Ovary (tissue), 9 donors: Measurements from ENCODE around the gene NT5C1A. TPM values are rescaled to one million over a fixed set of nuclear protein-coding genes. Genes with fewer than 3 reads are reported as not detected.

Experiments used
- DNase-seq, 5 donors: peaks; one replicate each; pipeline ENCODE4 v3.0.0-alpha.2; 2019 to 2020
- H3K27ac ChIP-seq, 2 donors: fragments of 200-600 bp; one replicate each; pipeline versions ENCODE4 v1.5.1 to v1.8.0; 2019 to 2022
- H3K27me3 ChIP-seq: fragments of 200-600 bp; one replicate; pipeline ENCODE4 v1.8.0; 2022
- H3K36me3 ChIP-seq: fragments of 200-600 bp; sonication (generic); one replicate; pipeline ENCODE4 v1.5.1; 2019
- H3K4me1 ChIP-seq: one replicate; pipeline ENCODE4 v1.8.1; 2013; ENCODE audit warnings: mild to moderate bottlenecking, moderate library complexity; ENCODE audit not compliant: insufficient read depth
- H3K4me3 ChIP-seq: fragments of 200-600 bp; sonication (generic); one replicate; pipeline ENCODE4 v1.5.1; 2017
- H3K9me3 ChIP-seq, 2 donors: fragments of 200-600 bp in 1 of 2; sonication (generic) in 1 of 2; one replicate each; pipeline versions ENCODE4 v1.5.1 to v1.8.1; 2013 to 2019; ENCODE audit warnings: mild to moderate bottlenecking in 1 of 2, moderate library complexity in 1 of 2
- EP300 ChIP-seq: sonication (generic); formaldehyde crosslinking; IDR thresholded peaks from one replicate; pipeline ENCODE4 v1.6.1; 2017; ENCODE audit warnings: antibody characterized with exemption
- POLR2A ChIP-seq: fragments of 450-650 bp; IDR thresholded peaks from one replicate; pipeline ENCODE4 v1.6.1; 2017; ENCODE audit warnings: antibody characterized with exemption, mild to moderate bottlenecking, moderate library complexity
- WGBS, 3 donors: extraction: QIAGEN DNeasy Blood & Tissue Kit in 1 of 3; methylation state at CpG; one replicate each; pipeline versions ENCODE4 v1.1.5 to v1.1.7; 2013 to 2017; 5-methylcytosine and 5-hydroxymethylcytosine counted together
- intact Hi-C, 4 donors: fragments of 100-400 bp; cut with DNase I; formaldehyde crosslinking; loops; one replicate each; pipeline versions ENCODE4 v1.11.0 to v1.15.1; 2022 to 2023
- polyA plus RNA-seq, 2 donors: library from polyadenylated mRNA; stranded (reverse); fragments of 200-250 nt in 1 of 2; fragments of 350-450 nt in 1 of 2; fragmentation: Illumina TruSeq in 1 of 2; extraction: RNeasy Lipid Tissue Mini Kit (QIAGEN cat#74804) in 1 of 2; gene quantifications; one replicate each; pipeline ENCODE4 v1.2.3, GENCODE V29; 2013 to 2014
- total RNA-seq, 7 donors: library from RNA; depleted of rRNA in 2 of 7; stranded (reverse); fragments of >200 nt in 2 of 7; fragmentation: NEBNext Ultra II Directional in 3 of 7; extraction: Animal tissue kit (Norgen Biotek cat#: 25700) in 3 of 7; gene quantifications; one replicate each; pipeline versions ENCODE4 v1.1.0 to v1.2.4, GENCODE V29; 2016 to 2023
- TF ChIP-seq, protein P1 (sequence below), 3 donors: fragments of 450-650 bp in 2 of 3; fragments of 200-600 bp in 1 of 3; IDR thresholded peaks; one replicate each; pipeline versions ENCODE4 v1.5.1 to v1.8.0; 2016 to 2022; ENCODE audit warnings: antibody characterized with exemption in 3 of 3, mild to moderate bottlenecking in 1 of 3
- donor health status: DM: no; HTN: no; CAD: no; lungs with moderate emphysema.
- donor health status: DM: no; HTN: no; CAD: no.
- donor health status: Bipolar disorder and iron deficiency.
- donor health status: DM: yes; HTN: yes; CAD: no.
- donor health status: DM: no; HTN: no; CAD: no.
- donor health status: DM: yes; HTN: yes; CAD: no.

Gene NT5C1A
- total and polyA plus RNA-seq, 9 donors = 0.15 to 2.4 (median 1.5) TPM; not detected in 2

DNA sequence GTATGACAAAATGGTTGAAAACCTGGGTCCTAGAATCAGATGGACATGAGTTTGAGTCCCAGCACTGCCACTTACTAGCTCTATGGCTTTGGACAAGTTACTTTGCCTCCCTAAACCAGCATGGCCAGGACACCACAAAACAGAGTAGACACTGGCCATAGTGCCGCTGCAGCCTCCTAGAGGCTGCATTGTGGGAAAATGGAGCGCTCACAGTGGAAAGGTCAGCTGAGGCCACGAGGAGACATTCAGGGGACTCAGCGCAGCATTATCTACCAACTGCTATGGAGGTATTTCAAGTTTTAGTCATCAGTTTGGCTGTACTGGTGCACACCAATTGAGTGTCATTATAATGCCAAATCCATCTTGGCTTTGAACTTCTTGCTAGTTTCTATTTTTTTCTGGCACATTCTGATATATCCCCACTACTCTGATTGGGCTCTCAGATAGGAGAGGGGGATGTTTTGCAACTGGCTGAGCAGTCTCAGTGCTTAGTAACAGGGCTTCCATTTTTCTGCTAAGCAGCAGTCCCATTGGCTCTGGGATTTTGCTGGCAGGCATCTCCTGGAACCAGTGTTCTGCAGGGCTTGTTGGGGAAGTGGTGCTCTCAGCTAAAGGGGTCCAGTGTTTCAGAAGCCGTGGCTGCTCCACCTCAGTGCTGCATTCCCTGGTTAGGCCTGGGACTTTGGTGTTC is 16.2 kb downstream of the NT5C1A start:
- 80 to 87% (median 85%) methylated on average over 5 of the region's 5 CpGs for WGBS, 3 donors
- Histone ChIP-seq H3K4me3 (no peak overlapping the region), H3K36me3 (no peaks in the 10 kb centered on the region), H3K4me1 (peaks cover 2% of the 10 kb centered on the region), H3K9me3 (no peaks in the 10 kb centered on the region), H3K27me3 (no peaks in the 10 kb centered on the region), H3K27ac (no peak overlapping the region)
- intact Hi-C loops = loop anchor here in 1 of 4 donors (2.0 kb wide), 1 partner anchor 49 kb away; no protein-coding TSS in a partner anchor
- DNase-seq = no peak
- TF ChIP-seq, protein P1, sequence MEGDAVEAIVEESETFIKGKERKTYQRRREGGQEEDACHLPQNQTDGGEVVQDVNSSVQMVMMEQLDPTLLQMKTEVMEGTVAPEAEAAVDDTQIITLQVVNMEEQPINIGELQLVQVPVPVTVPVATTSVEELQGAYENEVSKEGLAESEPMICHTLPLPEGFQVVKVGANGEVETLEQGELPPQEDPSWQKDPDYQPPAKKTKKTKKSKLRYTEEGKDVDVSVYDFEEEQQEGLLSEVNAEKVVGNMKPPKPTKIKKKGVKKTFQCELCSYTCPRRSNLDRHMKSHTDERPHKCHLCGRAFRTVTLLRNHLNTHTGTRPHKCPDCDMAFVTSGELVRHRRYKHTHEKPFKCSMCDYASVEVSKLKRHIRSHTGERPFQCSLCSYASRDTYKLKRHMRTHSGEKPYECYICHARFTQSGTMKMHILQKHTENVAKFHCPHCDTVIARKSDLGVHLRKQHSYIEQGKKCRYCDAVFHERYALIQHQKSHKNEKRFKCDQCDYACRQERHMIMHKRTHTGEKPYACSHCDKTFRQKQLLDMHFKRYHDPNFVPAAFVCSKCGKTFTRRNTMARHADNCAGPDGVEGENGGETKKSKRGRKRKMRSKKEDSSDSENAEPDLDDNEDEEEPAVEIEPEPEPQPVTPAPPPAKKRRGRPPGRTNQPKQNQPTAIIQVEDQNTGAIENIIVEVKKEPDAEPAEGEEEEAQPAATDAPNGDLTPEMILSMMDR (IDR thresholded peaks at IDR 0.05) = no peak
- TF ChIP-seq EP300 = no peak
- TF ChIP-seq POLR2A = no peak

DNA sequence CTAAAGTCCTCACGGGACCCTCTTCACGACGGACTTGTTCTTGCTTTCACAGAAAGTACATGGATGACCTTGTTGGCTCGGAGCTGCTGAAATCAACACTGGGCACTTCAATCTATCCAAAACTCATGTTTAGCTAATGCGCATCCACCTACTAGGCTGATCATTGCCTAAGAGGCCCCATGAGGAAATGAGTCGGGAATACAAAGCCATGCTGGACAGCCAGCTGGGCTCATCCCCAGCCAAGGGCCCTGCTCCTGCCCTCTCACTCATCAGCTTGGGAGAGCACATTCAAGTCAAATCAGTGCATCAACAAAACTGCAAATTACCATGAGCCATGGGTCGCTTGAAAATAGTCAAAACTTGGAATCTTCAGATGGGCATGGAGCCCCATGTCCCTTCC is 17.6 kb downstream of the NT5C1A start:
- WGBS, 3 donors = 66 to 70% (median 67%) methylated on average over 7 of the region's 7 CpGs
- Histone ChIP-seq H3K27me3 (no peaks in the 10 kb centered on the region), H3K27ac (no peak overlapping the region), H3K4me3 (no peak overlapping the region), H3K4me1 (peaks cover 2% of the 10 kb centered on the region), H3K9me3 (no peaks in the 10 kb centered on the region), H3K36me3 (no peaks in the 10 kb centered on the region)
- TF ChIP-seq, protein P1 (IDR thresholded peaks at IDR 0.05) = no peak
- no peak for TF ChIP-seq POLR2A
- no peak for TF ChIP-seq EP300
- DNase-seq = no peak
- intact Hi-C loops = loop anchor here in 1 of 4 donors (5.0 kb wide), 1 partner anchor 68 kb away; no protein-coding TSS in a partner anchor

DNA sequence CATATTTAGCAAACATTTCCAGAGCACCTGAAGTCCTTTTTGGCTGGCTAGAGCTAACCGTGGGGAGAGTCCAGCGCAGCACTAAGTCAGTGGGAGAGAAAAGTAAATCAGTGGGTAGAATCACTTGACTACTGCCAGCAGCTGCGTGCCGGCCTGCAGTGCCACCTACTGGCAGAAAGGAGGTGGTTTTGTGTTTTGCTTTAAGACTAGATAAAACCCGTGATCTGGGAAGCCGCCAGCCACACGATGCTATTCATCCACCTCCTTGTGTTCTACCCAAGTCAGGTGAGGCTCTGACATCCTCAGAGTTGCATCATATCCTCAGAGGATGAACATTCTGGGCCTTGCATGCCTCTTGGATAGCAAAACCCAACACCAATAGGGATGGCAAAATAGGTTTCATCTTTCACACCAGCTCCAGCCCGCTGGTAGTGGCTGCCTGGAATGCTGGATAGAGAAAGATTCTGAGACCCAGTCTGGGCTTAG is 18.3 kb downstream of the NT5C1A start:
- Histone ChIP-seq H3K9me3 (no peaks in the 10 kb centered on the region), H3K36me3 (no peaks in the 10 kb centered on the region), H3K4me1 (peaks cover 2% of the 10 kb centered on the region), H3K27me3 (no peaks in the 10 kb centered on the region), H3K4me3 (no peak overlapping the region), H3K27ac (no peak overlapping the region)
- intact Hi-C loops = loop anchor here in 3 of 4 donors (1.0 to 5.0 kb wide), 4 partner anchors 29 to 69 kb away; no protein-coding TSS in a partner anchor
- 2 to 4% (median 3%) methylated on average over 8 of the region's 8 CpGs for WGBS, 3 donors
- TF ChIP-seq, protein P1 (IDR thresholded peaks at IDR 0.05) = peak; percentile 87 to 93 (median 91)
- TF ChIP-seq EP300 = no peak
- peak; percentile 79 to 89 (median 80) for DNase-seq

DNA sequence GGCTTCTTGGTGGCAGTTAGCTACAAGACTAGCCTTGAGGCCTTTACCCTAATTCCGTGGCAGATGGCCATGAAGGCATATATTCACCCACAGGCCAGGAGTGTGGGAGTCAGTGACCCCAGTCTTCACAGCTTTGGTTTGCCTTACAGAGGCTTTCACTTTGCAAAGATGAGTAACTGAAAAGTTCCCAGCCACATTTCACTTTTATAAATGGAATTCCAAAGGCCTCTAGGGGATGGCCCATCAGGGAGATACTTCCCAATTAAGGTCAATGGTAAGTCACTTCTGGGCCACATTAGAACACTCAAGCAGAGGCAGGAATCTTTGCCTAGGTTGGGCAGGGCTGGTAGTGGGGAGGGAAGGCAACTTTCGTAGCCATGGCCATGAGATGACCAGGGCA is 19.4 kb downstream of the NT5C1A start:
- DNase-seq = no peak
- no peaks in the 10 kb centered on the region for H3K36me3 ChIP-seq
- no peak overlapping the region for H3K4me3 ChIP-seq
- H3K4me1 ChIP-seq = peaks cover 3% of the 10 kb centered on the region
- intact Hi-C loops = loop anchor here in 2 of 4 donors (2.0 to 5.0 kb wide), 3 partner anchors 28 to 70 kb away; no protein-coding TSS in a partner anchor
- TF ChIP-seq, protein P1 (IDR thresholded peaks at IDR 0.05) = peak in 1 of 3 donors; percentile 8
- no peak for TF ChIP-seq EP300
- H3K9me3 ChIP-seq = no peaks in the 10 kb centered on the region
- 79 to 82% (median 80%) methylated on average over 2 of the region's 2 CpGs for WGBS, 3 donors
- H3K27ac ChIP-seq = peak overlapping the region in 1 of 2 donors; percentile 30
- no peaks in the 10 kb centered on the region for H3K27me3 ChIP-seq
